K562 (cell line): Measurements from ENCODE around the gene PLEKHM1. TPM values are rescaled to one million over a fixed set of nuclear protein-coding genes. Genes with fewer than 3 reads are reported as not detected.
"Not testable (repeated sequence)": the region's sequence is repeated elsewhere in the genome, so short reads cannot be mapped to it uniquely, and the experiment has no call there.

Experiments used
- ATAC-seq: fragments of 200-7000 bp; cut with Tn5 transposase; 3 replicates; pipeline ENCODE4 v1.9.1; 2020; ENCODE audit warnings: moderate library complexity
- BruUV-seq: library from RNA; stranded (reverse); fragments of 400-500 nt; replicated peaks from 2 replicates; lab custom pipeline; 2021; lab: Mats Ljungman, UMichigan
- CTCF ChIA-PET: fragments of 300-600 bp; formaldehyde crosslinking; extraction: SDS; loops from one replicate; lab custom pipeline; 2021; ENCODE audit warnings: low intra/inter-chr PET ratio; lab: Yijun Ruan, JAX
- POLR2A ChIA-PET: fragments of 300-600, 350-650 bp; sonication (Branson Sonifier 250); formaldehyde crosslinking; extraction: SDS; loops from one replicate; lab custom pipeline; 2021; ENCODE audit warnings: antibody characterized with exemption, inconsistent platforms; lab: Yijun Ruan, JAX
- DNase-seq, 4 experiments: peaks; one replicate each; pipeline versions ENCODE4 v3.0.0 to v3.0.0-alpha.2; 2011 to 2018; ENCODE audit warnings: low spot score in 3 of 4, mixed read lengths in 3 of 4; ENCODE audit errors: extremely low read depth in 1 of 4
- FAIRE-seq: peaks from 2 replicates; lab custom pipeline; 2011; peaks lifted over from hg19 to GRCh38; lab: Jason Lieb, UNC
- H2AFZ ChIP-seq: 2 replicates; pipeline ENCODE4 v1.6.0; 2011; ENCODE audit warnings: low read depth, low read length, control low read depth, inconsistent platforms
- H3K27ac ChIP-seq: fragments of 200-600 bp; 3 replicates; pipeline ENCODE4 v1.8.0; 2011; ENCODE audit warnings: low read depth, mild to moderate bottlenecking, control low read depth, inconsistent platforms, low read length, moderate library complexity, mixed read lengths; ENCODE audit errors: extremely low read depth
- H3K27me3 ChIP-seq, 2 experiments: fragments of 300-600 bp in 1 of 2; 2 replicates in 1 of 2; 3 replicates in 1 of 2; pipeline versions ENCODE4 v1.6.0 to v1.8.0; 2011; ENCODE audit warnings: inconsistent platforms in 2 of 2, low read length in 2 of 2, mild to moderate bottlenecking in 1 of 2, mixed read lengths in 1 of 2, moderate library complexity in 1 of 2; ENCODE audit not compliant: control insufficient read depth in 2 of 2, insufficient read depth in 2 of 2
- H3K36me3 ChIP-seq: fragments of 300-600 bp; 3 replicates; pipeline ENCODE4 v1.8.0; 2011; ENCODE audit warnings: mild to moderate bottlenecking, low read length, inconsistent platforms; ENCODE audit not compliant: control insufficient read depth, insufficient read depth
- H3K4me1 ChIP-seq, 2 experiments: fragments of 200-600 bp in 1 of 2; replicated peaks in 1 of 2; 2 replicates in 1 of 2; 3 replicates in 1 of 2; pipeline versions ENCODE4 v1.5.1 to v1.8.0; 2011; ENCODE audit warnings: inconsistent platforms in 2 of 2, low read length in 2 of 2, mild to moderate bottlenecking in 1 of 2, mixed read lengths in 1 of 2, moderate library complexity in 1 of 2; ENCODE audit not compliant: control insufficient read depth in 2 of 2, insufficient read depth in 2 of 2
- H3K4me2 ChIP-seq: 2 replicates; pipeline ENCODE4 v1.6.1; 2011; ENCODE audit warnings: low read length, control low read depth, inconsistent platforms, mixed read lengths; ENCODE audit not compliant: insufficient read depth
- H3K4me3 ChIP-seq: fragments of 200-600 bp; sonication (generic), shearing (Covaris generic); 2 replicates; pipeline ENCODE4 v1.5.1; 2016; ENCODE audit warnings: control low read depth, inconsistent platforms
- H3K79me2 ChIP-seq: fragments of 200-600 bp; 3 replicates; pipeline ENCODE4 v1.8.0; 2011; ENCODE audit warnings: low read length, inconsistent platforms; ENCODE audit not compliant: control insufficient read depth, insufficient read depth
- H3K9ac ChIP-seq, 2 experiments: 2 replicates each; pipeline versions ENCODE4 v1.6.0 to v1.6.1; 2011; ENCODE audit warnings: low read depth in 2 of 2, low read length in 2 of 2, control low read depth in 1 of 2, inconsistent platforms in 1 of 2, mild to moderate bottlenecking in 1 of 2, mixed read lengths in 1 of 2; ENCODE audit not compliant: insufficient read depth in 1 of 2
- H3K9me1 ChIP-seq: one replicate; pipeline ENCODE4 v1.6.0; 2011; ENCODE audit warnings: inconsistent platforms, mild to moderate bottlenecking, low read length, moderate library complexity; ENCODE audit not compliant: control insufficient read depth, insufficient read depth
- H3K9me3 ChIP-seq: replicated peaks from 2 replicates; pipeline ENCODE4 v1.5.1; 2011; ENCODE audit warnings: low read depth, low read length, inconsistent platforms; ENCODE audit not compliant: control insufficient read depth, insufficient read depth
- H4K20me1 ChIP-seq: replicated peaks from 2 replicates; pipeline ENCODE4 v1.6.1; 2011; ENCODE audit warnings: low read length, inconsistent platforms, mixed read lengths; ENCODE audit not compliant: control insufficient read depth, insufficient read depth
- ELF4 ChIP-seq: fragments of 450-650 bp; formaldehyde crosslinking; IDR thresholded peaks from 2 replicates; pipeline ENCODE4 v1.4.0; 2022; ENCODE audit warnings: missing genetic modification characterization
- OTX1 ChIP-seq: fragments of 450-650 bp; formaldehyde crosslinking; IDR thresholded peaks from 2 replicates; pipeline ENCODE4 v1.4.0; 2022; ENCODE audit warnings: mild to moderate bottlenecking
- WGBS: fragments of 100-300 bp; shearing (Covaris generic); methylation state at CpG from one replicate; pipeline ENCODE4 v1.1.6; 2016; ENCODE audit warnings: low coverage, mixed read lengths; ENCODE audit not compliant: insufficient coverage; ENCODE audit errors: missing lambda C conversion rate; 5-methylcytosine and 5-hydroxymethylcytosine counted together
- in situ Hi-C: fragments of 300-500 bp; cut with MboI; formaldehyde crosslinking; loops from 4 replicates; pipeline ENCODE4 v1.15.0; 2018; ENCODE audit warnings: inconsistent platforms, mixed read lengths
- intact Hi-C: fragments of 100-400 bp; cut with micrococcal nuclease; formaldehyde crosslinking; loops from 2 replicates; pipeline ENCODE4 v1.14.2; 2022
- polyA plus RNA-seq, 8 experiments: library from polyadenylated mRNA; depleted of rRNA in 4 of 8; stranded (reverse) in 5 of 8; unstranded in 3 of 8; fragments of >200 nt; fragmentation: Nextera tagmentation in 2 of 8; fragmentation: Illumina TruSeq in 1 of 8; extraction: Ambion mirVana in 2 of 8; extraction: Trizol in 1 of 8; gene quantifications; 2 replicates each; pipeline versions ENCODE4 v1.2.1 to v1.2.3, GENCODE V29; 2011 to 2014; ENCODE audit warnings: inconsistent platforms in 1 of 8, missing spikeins in 1 of 8
- total RNA-seq, 7 experiments: library from RNA; depleted of rRNA in 6 of 7; stranded (reverse); fragments of >200 nt in 6 of 7; fragmentation: Illumina TruSeq in 2 of 7; extraction: Trizol in 2 of 7; gene quantifications; 2 replicates each; pipeline versions ENCODE4 v1.2.1 to v1.2.3, GENCODE V29; 2011 to 2021; ENCODE audit warnings: low replicate concordance in 1 of 7

The PLEKHM1 gene
- total and polyA plus RNA-seq, 9 of the 15 experiments (the other 6 are each of a cell fraction or from before 2014, with no cell fraction given) = 0.13 to 23.3 (median 5.7) TPM

DNA sequence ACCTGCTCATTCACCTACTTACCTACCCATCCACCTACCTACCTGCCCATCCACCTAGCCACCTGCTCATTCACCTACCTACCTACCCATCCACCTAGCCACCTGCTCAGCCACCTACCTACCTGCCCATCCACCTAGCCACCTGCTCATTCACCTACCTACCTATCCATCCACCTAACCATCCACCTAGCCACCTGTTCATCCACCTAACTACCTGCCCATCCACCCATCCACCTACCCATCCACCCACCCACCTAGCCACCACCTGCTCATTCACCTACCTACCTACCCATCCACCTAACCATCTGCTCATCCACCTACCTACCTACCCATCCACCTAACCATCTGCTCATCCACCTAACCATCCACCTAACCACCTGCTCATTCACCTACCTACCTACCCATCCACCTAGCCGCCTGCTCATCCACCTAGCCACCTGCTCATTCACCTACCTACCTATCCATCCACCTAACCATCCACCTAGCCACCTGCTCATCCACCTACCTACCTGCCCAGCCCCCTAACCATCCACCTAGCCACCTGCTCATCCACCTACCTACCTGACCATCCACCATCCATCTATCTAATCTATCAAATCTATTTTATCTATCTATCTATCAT is 40.7 kb downstream of the PLEKHM1 start:
- H3K4me3 ChIP-seq, H3K9me3 ChIP-seq, H3K27ac ChIP-seq, DNase-seq, intact Hi-C loops, FAIRE-seq, BruUV-seq, H3K4me1 ChIP-seq, H3K4me2 ChIP-seq, CTCF ChIA-PET, H4K20me1 ChIP-seq, H3K36me3 ChIP-seq, H3K27me3 ChIP-seq, ATAC-seq, H2AFZ ChIP-seq, POLR2A ChIA-PET, H3K9ac ChIP-seq, H3K79me2 ChIP-seq, H3K9me1 ChIP-seq: not testable (repeated sequence)
- WGBS = 92% methylated on average over 1 of the region's 1 CpG
- TF ChIP-seq ELF4 (CRISPR knock-in tag) = 0 out of 2 replicates have a peak, but pooled peaks have one; percentile 35
- TF ChIP-seq OTX1 (CRISPR knock-in tag) = peak; percentile 70; the same call in 1 of the 2 replicates
- in situ Hi-C loops = loop anchor here (25.0 kb wide), 1 partner anchor 1062 kb away; the partner anchor contains the start of gene LRRC37A2

DNA sequence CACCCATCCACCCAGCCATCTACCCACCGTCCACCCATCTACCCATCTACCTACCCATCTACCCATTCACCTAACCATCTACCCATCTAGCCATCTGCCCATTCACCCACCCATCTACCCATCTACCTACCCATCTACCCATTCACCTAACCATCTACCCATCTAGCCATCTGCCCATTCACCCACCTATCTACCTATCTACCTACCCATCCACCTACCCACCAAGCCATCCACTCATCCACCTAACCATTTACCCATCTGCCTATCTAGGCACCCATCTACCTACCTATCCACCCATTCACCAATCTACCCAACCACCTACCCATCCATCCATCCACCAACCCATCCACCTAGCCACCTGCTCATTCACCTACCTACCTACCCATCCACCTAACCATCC is 41.3 kb downstream of the PLEKHM1 start:
- H3K4me1 ChIP-seq, intact Hi-C loops, H3K4me2 ChIP-seq, H3K36me3 ChIP-seq, POLR2A ChIA-PET, H4K20me1 ChIP-seq, H3K27me3 ChIP-seq, H3K4me3 ChIP-seq, H3K9me1 ChIP-seq, BruUV-seq, DNase-seq, H3K27ac ChIP-seq, H3K9me3 ChIP-seq, H3K79me2 ChIP-seq, FAIRE-seq, ATAC-seq, H2AFZ ChIP-seq, CTCF ChIA-PET, H3K9ac ChIP-seq: not testable (repeated sequence)
- 92% methylated on average over 1 of the region's 1 CpG for WGBS
- in situ Hi-C loops = loop anchor here (25.0 kb wide), 1 partner anchor 1063 kb away; the partner anchor contains the start of gene LRRC37A2

DNA sequence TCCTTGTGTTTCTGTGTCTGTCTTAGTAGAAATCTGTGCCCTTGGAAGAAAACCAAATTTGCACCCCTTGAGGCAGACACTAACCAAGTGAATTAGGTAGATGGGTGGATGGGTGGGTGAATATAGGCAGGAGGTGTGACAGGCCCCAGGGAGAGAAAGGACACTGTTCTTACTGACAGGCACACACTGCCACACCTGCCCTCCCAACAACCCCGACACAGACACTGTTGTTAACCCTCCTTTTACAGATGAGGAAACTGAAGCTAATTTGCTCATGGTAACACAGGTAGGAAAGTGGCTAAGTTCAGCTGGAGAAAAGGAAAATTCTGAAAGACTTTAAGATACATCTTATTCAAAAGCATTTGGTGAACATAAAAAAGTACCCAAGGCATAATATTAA is 42.0 kb downstream of the PLEKHM1 start:
- in situ Hi-C loops = loop anchor here (25.0 kb wide), 1 partner anchor 1064 kb away; the partner anchor contains the start of gene LRRC37A2
- H3K79me2 ChIP-seq, H3K4me1 ChIP-seq, H3K27ac ChIP-seq, H3K27me3 ChIP-seq, ATAC-seq, H3K36me3 ChIP-seq, BruUV-seq, H3K9me3 ChIP-seq, H3K9me1 ChIP-seq, H3K9ac ChIP-seq, POLR2A ChIA-PET, intact Hi-C loops, CTCF ChIA-PET, H3K4me3 ChIP-seq, DNase-seq, H3K4me2 ChIP-seq, H2AFZ ChIP-seq, H4K20me1 ChIP-seq: not testable (repeated sequence)
- peak; percentile 58 for FAIRE-seq
- WGBS = no CpG with 5 or more reads among the region's 1 CpG
